Measurements from ENCODE around the gene PNO1.
"Not testable (repeated sequence)": the region's sequence is repeated elsewhere in the genome, so short reads cannot be mapped to it uniquely, and the experiment has no call there.

PNO1 gene

GRCh38 chr2:68157402-68158133, at the start of gene PNO1:
TSS of gene PNO1 (plus strand) at chr2:68157888. CDS start at chr2:68157935, 47 bp downstream.
- peak; percentile 99 for DNase-seq

- DNase-seq, result no peak
Observed at GRCh38 chr2:68108120-68108519, 49.6 kb upstream of the PNO1 start.

- DNase-seq, result no peak
Observed at GRCh38 chr2:68110102-68110501, 47.6 kb upstream of the PNO1 start.

GRCh38 chr2:68115965-68116364, 41.7 kb upstream of the PNO1 start:
- DNase-seq, result no peak

- DNase-seq, result not testable (repeated sequence)
Observed at GRCh38 chr2:68117922-68118321, 39.8 kb upstream of the PNO1 start.

- DNase-seq, result no peak
Observed at GRCh38 chr2:68118816-68119215, 38.9 kb upstream of the PNO1 start.

- DNase-seq, result no peak
Observed at GRCh38 chr2:68119504-68119903, 38.2 kb upstream of the PNO1 start.

GRCh38 chr2:68121873-68122679, 35.6 kb upstream of the PNO1 start:
- peak; percentile 34 for DNase-seq

GRCh38 chr2:68122680-68122964, 35.1 kb upstream of the PNO1 start:
- no peak for DNase-seq

- no peak for DNase-seq
Observed at GRCh38 chr2:68124321-68124720, 33.4 kb upstream of the PNO1 start.

- no peak for DNase-seq
Observed at GRCh38 chr2:68125821-68126220, 31.9 kb upstream of the PNO1 start.

- DNase-seq, result no peak
Observed at GRCh38 chr2:68126561-68126960, 31.1 kb upstream of the PNO1 start.

GRCh38 chr2:68127358-68128242, 30.1 kb upstream of the PNO1 start:
- DNase-seq, result no peak

- no peak for DNase-seq
Observed at GRCh38 chr2:68134120-68134519, 23.6 kb upstream of the PNO1 start.

- DNase-seq, result no peak
Observed at GRCh38 chr2:68134554-68134953, 23.1 kb upstream of the PNO1 start.

GRCh38 chr2:68135448-68136320, 22.0 kb upstream of the PNO1 start:
- DNase-seq, result no peak

GRCh38 chr2:68141875-68142274, 15.8 kb upstream of the PNO1 start:
- DNase-seq, result no peak

- no peak for DNase-seq
Observed at GRCh38 chr2:68151037-68151436, 6.7 kb upstream of the PNO1 start.

GRCh38 chr2:68152681-68153347, 4.9 kb upstream of the PNO1 start:
- no peak for DNase-seq

- no peak for DNase-seq
Observed at GRCh38 chr2:68155618-68156017, 2.1 kb upstream of the PNO1 start.

GRCh38 chr2:68156419-68156818, 1.3 kb upstream of the PNO1 start:
- DNase-seq, result no peak

GRCh38 chr2:68157002-68157401, 686 bp upstream of the PNO1 start:
- no peak for DNase-seq
